LNCAP (cell line): ENCODE data around the gene PRKAR1B.

Experiments used
- CTCF ChIP-seq: fragments of 450-650 bp; IDR thresholded peaks from 2 replicates; pipeline ENCODE4 v1.5.1; 2017; ENCODE audit warnings: mild to moderate bottlenecking

PRKAR1B gene

DNA sequence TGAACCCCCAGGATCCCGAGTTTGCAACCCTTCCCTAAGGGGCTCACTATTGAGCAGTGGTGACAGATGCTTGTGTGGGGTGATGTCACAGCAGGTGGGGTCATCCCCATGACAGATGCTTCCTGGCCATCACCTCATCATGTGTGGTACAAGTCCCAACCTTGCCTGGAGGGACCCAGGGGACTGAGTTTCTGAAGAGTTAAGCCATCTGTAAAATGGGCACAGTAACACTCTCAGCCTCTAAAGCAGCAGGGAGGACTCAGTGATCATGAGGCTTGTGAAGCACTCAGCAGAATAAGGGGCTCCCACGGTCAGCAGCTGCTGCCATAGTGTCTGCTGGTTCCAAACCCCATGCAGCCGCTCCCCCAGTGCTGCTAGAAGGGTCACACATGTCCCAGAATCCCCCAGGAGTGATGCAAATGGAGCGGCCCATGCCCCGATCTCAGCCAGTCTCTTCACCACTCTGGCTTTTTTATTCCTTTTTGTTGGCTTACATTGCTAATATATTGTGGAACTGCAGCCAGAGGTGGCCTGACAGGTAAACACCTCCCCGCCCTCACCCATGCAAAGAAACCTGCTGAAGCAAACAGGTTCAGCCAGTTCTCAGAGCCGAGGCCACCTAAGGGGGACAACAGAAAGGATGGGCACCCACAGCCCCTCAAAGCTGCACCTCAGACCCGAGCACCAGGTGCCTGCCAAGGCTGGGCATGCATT, 105.4 kb downstream of the PRKAR1B start:
- TF ChIP-seq CTCF = no peak

DNA sequence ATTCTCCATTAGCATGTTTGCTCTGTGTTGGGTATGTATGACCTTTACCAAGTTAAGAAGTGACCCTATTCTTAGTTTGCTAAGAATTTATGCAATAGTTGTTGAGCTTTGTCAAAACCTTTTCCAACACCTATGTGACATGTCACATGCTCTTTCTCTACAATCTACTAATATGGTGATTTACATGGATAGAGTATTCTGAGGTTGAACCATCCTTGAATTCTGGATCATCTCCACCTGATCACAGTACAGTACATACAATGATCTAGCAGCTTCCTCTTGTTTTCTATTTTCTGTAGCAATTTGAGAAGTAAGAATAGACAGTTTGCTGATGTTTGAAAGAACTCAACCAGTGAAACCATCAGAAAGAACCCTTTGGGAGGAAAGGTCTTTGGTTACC, 106.2 kb downstream of the PRKAR1B start:
- no peak for TF ChIP-seq CTCF

- no peak for TF ChIP-seq CTCF
These were observed 107.0 kb downstream of the PRKAR1B start for GRCh38 chr7:620056-620455.

- no peak for TF ChIP-seq CTCF
These were observed 107.7 kb downstream of the PRKAR1B start for GRCh38 chr7:619368-619840.

GRCh38 chr7:618539-619367, 108.3 kb downstream of the PRKAR1B start:
- TF ChIP-seq CTCF = no peak

DNA sequence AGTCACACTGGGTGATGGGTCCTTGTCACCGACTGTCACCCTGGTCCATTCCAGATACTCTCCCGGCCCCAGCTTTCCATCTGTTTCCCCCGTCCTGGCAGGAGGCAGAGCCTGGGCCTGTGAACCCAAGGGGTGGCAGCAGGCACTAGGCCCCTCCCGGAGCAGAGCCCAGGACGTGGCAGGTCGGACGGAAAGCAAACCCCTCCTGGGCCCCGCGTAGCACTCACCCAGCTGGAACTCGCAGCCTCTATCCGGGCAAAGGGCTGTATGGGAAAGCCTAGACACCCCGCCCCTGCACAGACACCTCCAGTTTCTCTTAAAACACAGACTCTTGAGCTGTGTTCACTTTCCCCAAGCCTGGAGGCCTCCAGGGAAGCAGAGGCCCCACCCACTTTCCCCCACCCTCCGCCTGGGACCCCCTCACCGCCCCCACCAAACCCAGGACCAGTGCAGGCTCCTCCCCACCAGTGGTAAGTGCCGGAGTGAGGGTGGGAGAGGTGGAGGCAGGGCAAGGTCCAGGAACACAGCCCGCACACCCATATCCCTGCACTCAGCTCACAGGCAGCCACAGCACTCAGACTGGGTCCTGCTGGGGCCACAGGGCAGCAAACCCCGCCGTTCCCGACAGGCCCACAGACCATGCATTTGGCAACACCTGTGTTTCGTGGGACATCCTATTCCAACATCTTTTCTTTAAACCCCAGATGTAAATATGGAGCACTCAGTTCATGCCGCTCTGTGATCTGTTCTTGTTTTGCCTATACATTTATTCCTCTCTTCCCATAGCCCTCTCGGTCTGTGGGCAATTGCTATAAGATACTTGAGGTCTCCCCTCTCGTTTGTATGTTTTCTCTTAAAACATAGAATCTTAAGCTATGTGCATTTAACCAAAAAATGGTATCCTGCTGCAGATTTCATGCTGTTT, 109.2 kb downstream of the PRKAR1B start:
- TF ChIP-seq CTCF = no peak
